BJ (cell line): ENCODE measurements around the gene MAGI1. TPM values are rescaled to one million over a fixed set of nuclear protein-coding genes. Genes with fewer than 3 reads are reported as not detected.

Source experiments
- CTCF ChIA-PET: fragments of 350-600 bp; formaldehyde crosslinking; extraction: SDS; loops from one replicate; lab custom pipeline; 2021; ENCODE audit warnings: antibody characterized with exemption, inconsistent platforms; lab: Yijun Ruan, JAX
- POLR2A ChIA-PET: fragments of 300-600 bp; sonication (Branson Sonifier 250); formaldehyde crosslinking; extraction: SDS; loops from one replicate; lab custom pipeline; 2021; ENCODE audit warnings: antibody characterized with exemption; lab: Charles Lee
- DNase-seq: peaks from one replicate; pipeline ENCODE4 v3.0.0-alpha.2; 2011; ENCODE audit warnings: low read depth
- H3K27me3 ChIP-seq: 2 replicates; pipeline ENCODE4 v1.6.0; 2011; ENCODE audit warnings: low read length; ENCODE audit not compliant: control insufficient read depth, insufficient read depth
- H3K36me3 ChIP-seq: 2 replicates; pipeline ENCODE4 v1.5.1; 2011; ENCODE audit warnings: low read length; ENCODE audit not compliant: control insufficient read depth, insufficient read depth
- H3K4me3 ChIP-seq: 2 replicates; pipeline ENCODE4 v1.5.1; 2011; ENCODE audit warnings: low read depth, mild to moderate bottlenecking, control low read depth, low read length
- CTCF ChIP-seq: IDR thresholded peaks from 2 replicates; pipeline ENCODE4 v1.5.1; 2011; ENCODE audit warnings: low read depth, mild to moderate bottlenecking, control low read depth, inconsistent platforms, low read length, moderate library complexity; ENCODE audit not compliant: insufficient read depth
- polyA minus RNA-seq: library from RNA; depleted of rRNA, polyadenylated mRNA; stranded (reverse); fragments of >200 nt; gene quantifications from 2 replicates; pipeline ENCODE4 v1.2.3, GENCODE V29; 2011; rRNA and poly(A)+ RNA removed
- polyA plus RNA-seq: library from polyadenylated mRNA; depleted of rRNA; stranded (reverse); fragments of >200 nt; gene quantifications from 2 replicates; pipeline ENCODE4 v1.2.3, GENCODE V29; 2011; rRNA removed

MAGI1 gene
- polyA plus RNA-seq (14.4 and 15.2 TPM in 2 replicates), polyA minus RNA-seq (24.5 and 31.1 TPM in 2 replicates)

GRCh38 chr3:66038726-66039589 is at the start of gene MAGI1:
Gene MAGI1 (minus strand): TSS chr3:66038918. CDS start chr3:66038308, 610 bp downstream.
- POLR2A ChIA-PET, result no interaction called here
- Histone ChIP-seq H3K4me3 (peak within 1 kb of the TSS; percentile 81), H3K27me3 (no peaks in the 10 kb centered on the region), H3K36me3 (no peaks in the 10 kb centered on the region)
- CTCF ChIA-PET, result interaction anchor here (0.7 to 2.3 kb wide), 5 partner anchors 77 to 255 kb away, joined by 3 to 8 read pairs (median 3); no protein-coding TSS in a partner anchor
- no peak for TF ChIP-seq CTCF
- peak; percentile 88 for DNase-seq

- H3K27me3 ChIP-seq, result no peaks in the 10 kb centered on the region
- POLR2A ChIA-PET, result no interaction called here
- H3K4me3 ChIP-seq, result no peak overlapping the region
- no peak for TF ChIP-seq CTCF
- no peaks in the 10 kb centered on the region for H3K36me3 ChIP-seq
- CTCF ChIA-PET, result no interaction called here
- DNase-seq, result no peak
Measured at GRCh38 chr3:66083784-66084213, 45.1 kb upstream of the MAGI1 start.

GRCh38 chr3:66083096-66083678 is 44.5 kb upstream of the MAGI1 start:
- TF ChIP-seq CTCF, result no peak
- Histone ChIP-seq H3K27me3 (no peaks in the 10 kb centered on the region), H3K36me3 (no peaks in the 10 kb centered on the region), H3K4me3 (no peak overlapping the region)
- POLR2A ChIA-PET, result no interaction called here
- DNase-seq, result no peak
- CTCF ChIA-PET, result no interaction called here

- Histone ChIP-seq H3K27me3 (no peaks in the 10 kb centered on the region), H3K4me3 (no peak overlapping the region), H3K36me3 (no peaks in the 10 kb centered on the region)
- TF ChIP-seq CTCF, result no peak
- DNase-seq, result no peak
- POLR2A ChIA-PET, result no interaction called here
- CTCF ChIA-PET, result no interaction called here
Measured at GRCh38 chr3:66082679-66083078, 44.0 kb upstream of the MAGI1 start.

GRCh38 chr3:66080167-66080566 is 41.4 kb upstream of the MAGI1 start:
- Histone ChIP-seq H3K36me3 (no peaks in the 10 kb centered on the region), H3K4me3 (no peak overlapping the region), H3K27me3 (no peaks in the 10 kb centered on the region)
- CTCF ChIA-PET, result no interaction called here
- DNase-seq, result no peak
- TF ChIP-seq CTCF, result no peak
- POLR2A ChIA-PET, result no interaction called here
